RPMI7951 (cell line): Measurements from ENCODE around the gene MBD2. TPM values are rescaled to one million over a fixed set of nuclear protein-coding genes. Genes with fewer than 3 reads are reported as not detected.

Experiments
- DNase-seq: peaks from one replicate; pipeline ENCODE4 v3.0.0-alpha.2; 2012; ENCODE audit warnings: low read depth
- total RNA-seq: library from RNA; depleted of rRNA; stranded (reverse); fragments of >200 nt; shearing (Covaris generic); gene quantifications from 2 replicates; pipeline ENCODE4 v1.2.3, GENCODE V29; 2014

MBD2 gene
- total RNA-seq, 1 experiment from 2014 or later: 24.9 TPM

DNA sequence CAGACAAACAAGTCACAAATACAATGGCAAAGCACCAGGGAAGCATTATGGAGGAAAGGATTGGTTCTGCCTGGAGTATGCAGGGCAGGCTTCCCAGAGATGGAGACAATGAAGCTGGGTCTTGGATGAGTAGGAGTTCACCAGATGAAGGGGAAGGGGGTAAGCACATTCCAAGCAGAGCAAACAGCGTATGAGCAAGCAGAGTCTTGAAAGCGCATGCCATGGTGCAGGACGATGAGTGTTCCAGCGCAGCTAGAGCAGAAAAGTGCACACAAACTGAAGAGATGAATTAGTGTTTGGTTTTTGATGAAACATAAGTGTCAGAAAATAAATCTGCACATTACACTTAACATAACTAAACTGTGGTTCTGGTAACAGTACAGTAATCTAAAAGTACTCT lies 21.6 kb downstream of the MBD2 start:
- DNase-seq: no peak

DNA sequence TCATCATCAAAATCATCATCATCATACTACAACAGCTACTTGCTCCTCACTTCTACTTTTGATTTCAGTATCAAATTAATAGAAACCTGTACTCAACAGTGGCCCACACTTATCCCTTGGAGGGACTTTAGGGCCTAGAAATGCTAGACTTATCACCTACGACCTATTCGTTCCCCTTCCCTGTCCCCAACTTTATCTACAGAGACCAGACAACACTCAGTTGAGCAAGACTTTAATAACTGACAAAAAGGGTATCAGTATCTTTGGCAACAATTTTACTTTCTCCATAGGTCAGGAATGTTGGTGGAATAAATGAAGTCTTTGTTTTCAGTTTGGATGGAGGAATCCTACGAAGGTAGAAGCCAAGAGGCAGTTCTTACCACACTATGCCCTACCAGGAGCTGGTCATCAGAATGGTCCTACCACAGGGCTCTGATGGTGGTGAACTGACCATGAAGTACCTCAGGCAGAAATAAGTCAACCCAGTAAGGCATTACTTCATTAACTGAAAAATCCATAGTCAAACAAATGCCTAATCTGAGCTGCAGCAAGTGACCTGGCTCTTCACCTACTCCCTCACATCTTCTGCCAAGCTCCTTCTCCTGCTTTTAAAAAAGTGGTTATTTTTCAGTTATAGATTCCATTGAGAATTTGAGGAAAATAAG lies 26.6 kb downstream of the MBD2 start:
- no peak for DNase-seq

- no peak for DNase-seq
Measured at GRCh38 chr18:54193786-54194185, 30.7 kb downstream of the MBD2 start.

DNA sequence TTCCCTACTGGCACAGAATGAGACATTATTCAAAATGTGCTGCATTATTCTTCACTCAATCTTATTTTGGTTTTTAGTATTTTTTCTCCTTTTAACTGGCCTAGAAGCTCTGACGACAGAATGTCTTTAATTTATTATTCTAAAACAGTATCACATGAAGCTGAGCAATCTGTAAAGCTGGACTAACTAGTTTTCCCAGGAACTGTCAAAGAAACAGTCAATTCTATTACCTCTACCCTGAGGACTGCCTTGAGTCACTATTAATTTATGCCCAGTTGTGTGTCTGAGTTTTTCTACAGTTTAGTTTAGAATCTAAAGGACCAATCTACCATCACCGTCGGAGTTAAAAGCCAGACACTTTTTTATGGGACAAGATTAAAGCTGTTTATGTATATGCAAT lies 31.6 kb downstream of the MBD2 start:
- no peak for DNase-seq

DNA sequence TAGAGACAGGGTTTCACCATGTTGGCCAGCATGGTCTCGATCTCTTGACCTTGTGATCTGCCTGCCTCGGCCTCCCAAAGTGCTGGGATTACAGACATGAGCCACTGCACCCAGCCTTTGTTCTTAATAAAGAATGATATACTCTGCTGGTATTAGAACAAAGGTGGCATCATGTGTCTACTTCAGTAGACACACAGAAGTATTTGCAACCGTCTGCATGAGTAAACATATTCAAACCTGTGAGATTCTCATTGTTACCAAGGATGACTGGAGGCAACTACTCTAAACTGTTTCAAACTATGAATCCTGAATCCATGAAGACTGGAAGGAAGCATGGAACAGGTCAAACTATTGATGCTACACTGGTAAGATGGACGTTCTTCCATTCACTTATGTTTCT lies 32.1 kb downstream of the MBD2 start:
- no peak for DNase-seq

- no peak for DNase-seq
Measured at GRCh38 chr18:54191352-54191751, 33.1 kb downstream of the MBD2 start.

DNA sequence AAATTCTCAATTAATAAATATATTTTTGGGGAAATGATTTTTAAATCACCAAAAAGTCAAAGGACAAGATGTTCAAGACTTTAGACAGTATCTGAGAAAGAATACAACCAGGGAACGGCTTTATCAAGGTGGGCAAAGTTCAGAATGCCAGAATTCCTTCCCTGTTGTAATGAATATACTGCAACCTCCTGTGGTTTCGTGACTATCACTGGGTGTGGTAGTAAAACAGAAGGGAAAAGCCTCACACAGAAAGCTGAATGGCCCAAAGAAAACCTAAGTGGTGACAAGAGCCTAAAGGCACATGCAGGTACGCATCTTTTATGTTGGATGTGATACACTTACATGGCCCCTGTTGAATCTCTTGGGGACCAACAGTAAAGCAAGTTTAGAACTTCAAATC lies 37.1 kb downstream of the MBD2 start:
- DNase-seq: no peak

DNA sequence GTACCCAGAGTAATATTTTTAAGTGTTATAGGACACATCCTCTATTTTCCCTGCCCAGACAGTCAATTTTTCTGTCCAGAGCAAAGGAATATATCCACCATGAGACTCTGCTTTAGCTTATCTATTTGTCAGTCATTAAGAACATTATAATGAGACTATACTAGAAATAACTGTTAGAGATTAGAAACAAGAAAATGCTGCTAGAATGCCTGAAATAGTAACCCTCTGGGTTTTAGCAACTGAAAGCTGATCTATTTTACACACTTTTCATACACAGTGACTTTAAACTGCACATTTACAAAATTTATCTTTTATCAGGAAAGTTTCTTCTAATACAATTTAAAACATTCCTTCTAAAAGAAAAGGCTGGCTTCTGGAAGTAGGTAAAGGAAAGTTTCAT lies 39.6 kb downstream of the MBD2 start:
- no peak for DNase-seq

DNA sequence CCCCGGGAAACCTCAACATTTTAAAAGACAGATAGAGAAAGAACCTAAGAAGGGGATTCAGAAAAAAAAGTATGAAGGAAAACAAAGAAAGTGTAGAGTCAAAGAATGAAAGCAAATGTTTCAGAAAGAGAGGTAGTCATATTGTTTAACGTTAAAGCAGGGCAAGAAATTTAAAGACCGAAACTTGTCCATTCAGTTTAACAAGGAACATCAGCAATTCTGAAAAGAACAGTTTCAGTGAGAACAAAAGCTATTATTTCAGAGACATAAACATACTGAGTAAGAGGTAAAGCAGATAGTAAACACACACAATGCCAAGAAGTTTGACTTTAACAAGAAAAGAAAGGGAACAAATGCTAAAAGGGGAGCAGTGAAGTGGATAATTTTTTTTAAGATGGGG lies 41.1 kb downstream of the MBD2 start:
- DNase-seq: no peak

DNA sequence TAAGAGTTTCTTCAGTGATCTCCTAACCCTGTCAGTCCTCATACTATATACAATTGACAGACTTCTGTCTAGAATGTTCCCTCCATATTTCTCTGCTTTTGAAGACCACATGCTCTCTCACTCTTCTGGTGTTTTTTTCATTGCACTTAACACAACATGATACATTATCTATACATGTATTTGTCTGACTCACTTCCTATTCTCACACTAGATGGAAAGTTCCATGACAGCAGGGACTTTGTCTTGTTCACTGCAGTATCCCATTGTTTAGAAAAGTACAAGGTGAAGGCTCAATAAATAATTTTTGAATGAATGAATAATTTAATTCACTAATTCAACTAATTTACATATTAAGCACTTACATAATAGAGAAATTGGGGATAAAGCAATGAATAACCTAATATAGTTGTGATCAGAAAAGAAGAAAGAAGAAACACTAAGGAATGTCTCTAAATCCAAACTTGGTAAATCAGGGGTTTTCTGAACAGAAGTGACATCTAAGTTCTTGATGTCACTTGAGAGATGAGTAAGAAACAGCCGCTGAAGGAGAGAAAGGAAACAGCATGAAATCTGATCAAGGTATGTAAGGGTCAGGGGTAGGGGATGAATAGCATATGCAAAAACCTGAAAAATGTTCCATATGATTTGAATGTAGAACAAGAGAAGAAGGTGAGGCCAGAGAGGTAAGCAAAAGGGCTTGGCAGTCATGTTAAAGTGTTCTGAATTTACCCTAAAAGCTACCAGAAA lies 42.4 kb downstream of the MBD2 start:
- no peak for DNase-seq

- no peak for DNase-seq
Measured at GRCh38 chr18:54173980-54174630, 50.4 kb downstream of the MBD2 start.

- DNase-seq: no peak
Measured at GRCh38 chr18:54173250-54173649, 51.2 kb downstream of the MBD2 start.

GRCh38 chr18:54169431-54170403 lies 54.8 kb downstream of the MBD2 start:
- no peak for DNase-seq

GRCh38 chr18:54165450-54165849 lies 59.0 kb downstream of the MBD2 start:
- DNase-seq: no peak

GRCh38 chr18:54163453-54163852 lies 61.0 kb downstream of the MBD2 start:
- no peak for DNase-seq

- peak; percentile 61 for DNase-seq
Measured at GRCh38 chr18:54162431-54162830, 62.0 kb downstream of the MBD2 start.

DNA sequence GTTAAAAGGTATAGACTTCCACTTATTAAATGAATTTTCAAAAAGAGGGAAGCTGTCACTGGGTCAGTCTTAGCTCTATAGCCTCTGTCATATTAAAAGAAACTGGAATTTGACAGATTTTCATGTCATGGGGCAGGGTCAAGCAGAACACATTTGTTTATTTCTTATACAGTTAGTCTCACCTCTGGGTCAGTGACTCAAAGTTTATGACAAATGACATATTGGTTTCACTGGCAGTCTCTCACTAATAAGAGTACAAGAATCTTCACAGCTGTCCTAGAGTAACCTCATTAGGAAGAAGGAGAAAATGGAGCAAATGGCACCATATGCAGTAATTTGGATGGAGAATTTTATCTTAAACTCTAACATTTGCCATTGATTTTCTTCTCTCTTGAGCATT lies 63.2 kb downstream of the MBD2 start:
- DNase-seq: no peak

- no peak for DNase-seq
Measured at GRCh38 chr18:54159906-54160305, 64.6 kb downstream of the MBD2 start.

- DNase-seq: no peak
Measured at GRCh38 chr18:54157646-54158385, 66.7 kb downstream of the MBD2 start.

GRCh38 chr18:54155412-54155811 lies 69.1 kb downstream of the MBD2 start:
- no peak for DNase-seq

DNA sequence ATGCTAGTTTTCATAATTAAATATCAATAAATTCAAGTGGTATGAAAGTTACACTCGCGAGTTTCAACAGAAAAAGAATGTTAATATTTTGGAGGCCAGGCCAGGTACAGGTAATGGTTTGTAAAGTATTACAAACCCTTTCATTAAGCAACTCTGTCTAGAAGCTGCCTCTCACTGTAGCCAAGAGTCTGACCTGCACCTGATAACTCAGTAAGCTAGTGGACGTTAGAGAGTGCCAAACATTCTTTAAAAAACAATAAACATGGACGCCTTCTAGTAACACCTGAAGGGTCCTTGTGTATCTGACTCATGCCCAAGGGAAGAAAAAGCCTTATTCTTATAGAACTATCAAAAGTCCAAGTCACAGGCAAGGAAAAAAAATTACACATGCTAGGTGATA lies 70.2 kb downstream of the MBD2 start:
- DNase-seq: no peak
